HT-29 (cell line): ENCODE measurements around the gene ZNF584. TPM values are rescaled to one million over a fixed set of nuclear protein-coding genes. Genes with fewer than 3 reads are reported as not detected.

Experiments
- DNase-seq: peaks from one replicate; pipeline ENCODE4 v3.0.0-alpha.2; 2015; ENCODE audit warnings: low spot score
- small RNA-seq: library from RNA; depleted of rRNA; stranded (forward); fragments of <200 nt; gene quantifications from one replicate; pipeline ENCODE3, GENCODE V24; 2014
- total RNA-seq: library from RNA; depleted of rRNA; stranded (reverse); fragments of >200 nt; shearing (Covaris generic); gene quantifications from 2 replicates; pipeline ENCODE4 v1.2.3, GENCODE V29; 2014; rRNA removed

The ZNF584 gene
- total RNA-seq, 1 experiment from 2014 or later = 33.1 TPM

DNA sequence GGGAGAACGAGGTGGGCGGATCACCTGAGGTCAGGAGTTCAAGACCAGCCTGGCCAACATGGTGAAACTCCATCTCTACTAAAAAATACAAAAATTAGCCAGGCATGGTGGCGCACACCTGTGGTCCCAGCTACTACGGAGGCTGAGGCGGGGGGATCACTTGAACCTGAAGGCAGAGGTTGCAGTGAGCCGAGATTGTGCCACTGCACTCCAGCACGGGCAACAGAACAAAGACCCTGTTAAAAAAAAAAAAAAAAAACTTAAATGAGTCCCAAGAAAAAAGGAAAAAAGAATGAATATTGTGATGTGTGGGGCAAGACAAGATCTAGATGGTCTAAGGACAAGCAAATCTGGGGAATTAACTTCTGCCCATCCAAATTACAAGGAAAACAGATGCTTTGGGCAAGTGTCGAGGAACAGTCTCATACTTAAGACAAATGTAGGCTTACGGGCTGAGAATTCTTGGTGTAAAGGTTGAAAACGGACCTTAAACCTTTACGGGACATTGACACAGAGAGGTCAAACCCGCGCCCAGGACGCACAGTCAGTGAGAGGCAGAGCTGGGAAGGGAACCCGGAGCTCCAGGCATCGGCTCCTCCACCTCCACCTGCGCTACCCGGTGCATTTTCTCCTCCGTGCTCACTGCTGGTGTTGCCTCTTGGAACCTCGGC lies 57.8 kb downstream of the ZNF584 start:
- no peak for DNase-seq

GRCh38 chr19:58466760-58467589 lies 58.5 kb downstream of the ZNF584 start, which contains the start of gene ZNF324:
ZNF324 (plus strand) TSS chr19:58467080; CDS start chr19:58469186, 2,106 bp downstream.
- peak; percentile 100 for DNase-seq

Small RNAs within 50 kb of the gene (small RNA-seq; reads per million reads assigned to genes)
- not detected for gene MIR4754
- 1.2 reads per million, percentile 45 among the genes with 10 or more reads in this experiment for gene RNA5SP473

Other genes starting within 250 kb of the ZNF584 start
- 11.1 and 19.7 TPM in 2 replicates for gene ZNF274, start 225.6 kb upstream of the ZNF584 start, total RNA-seq
- 60.1 and 64.8 TPM in 2 replicates for gene ZNF544, start 179.7 kb upstream of the ZNF584 start, total RNA-seq
- gene ZNF8, start 129.7 kb upstream of the ZNF584 start, total RNA-seq = 6.4 and 8.5 TPM in 2 replicates
- gene ERVK3-1, start 103.3 kb upstream of the ZNF584 start, total RNA-seq = 74.2 and 83.4 TPM in 2 replicates
- gene ZSCAN22, start 81.7 kb upstream of the ZNF584 start, total RNA-seq = 3.6 and 3.7 TPM in 2 replicates
- 0.47 TPM in 1 of 2 replicates, not detected in the other for gene A1BG, start 55.2 kb upstream of the ZNF584 start, total RNA-seq
- gene ZNF497, start 45.9 kb upstream of the ZNF584 start, total RNA-seq = 2.0 and 6.0 TPM in 2 replicates
- gene ZNF837, start 27.6 kb upstream of the ZNF584 start, total RNA-seq = 8.3 and 10.4 TPM in 2 replicates
- gene RPS5, start 21.4 kb upstream of the ZNF584 start, total RNA-seq = 5,822 and 6,132 TPM in 2 replicates
- 0.58 and 0.99 TPM in 2 replicates for gene RNF225, start 13.0 kb upstream of the ZNF584 start, total RNA-seq
- gene ZNF132, start 31.5 kb downstream of the ZNF584 start, total RNA-seq = not detected in 2 replicates
- 10.4 and 20.9 TPM in 2 replicates for gene ZNF324B, start 43.0 kb downstream of the ZNF584 start, total RNA-seq
- 28.6 and 29.5 TPM in 2 replicates for gene ZNF324, start 58.4 kb downstream of the ZNF584 start, total RNA-seq
- 19.2 and 22.7 TPM in 2 replicates for gene ZNF446, start 67.7 kb downstream of the ZNF584 start, total RNA-seq
- 60.6 and 74.5 TPM in 2 replicates for gene SLC27A5, start 103.3 kb downstream of the ZNF584 start, total RNA-seq
- gene ZBTB45, start 111.2 kb downstream of the ZNF584 start, total RNA-seq = 25.6 and 27.4 TPM in 2 replicates
- 1,771 and 1,829 TPM in 2 replicates for gene TRIM28, start 135.4 kb downstream of the ZNF584 start, total RNA-seq
- gene CHMP2A, start 146.5 kb downstream of the ZNF584 start, total RNA-seq = 236 and 268 TPM in 2 replicates
- 201 and 242 TPM in 2 replicates for gene UBE2M, start 150.0 kb downstream of the ZNF584 start, total RNA-seq
- 92.5 and 94.8 TPM in 2 replicates for gene MZF1, start 164.7 kb downstream of the ZNF584 start, total RNA-seq